ENCODE results near the gene TRMT11.
"Not testable (repeated sequence)": the region's sequence is repeated elsewhere in the genome, so short reads cannot be mapped to it uniquely, and the experiment has no call there.

TRMT11 gene

GRCh38 chr6:126020305-126021050 is 34.1 kb downstream of the TRMT11 start:
- no peak for DNase-seq
- Histone ChIP-seq H3K9me3 (replicated peaks; ENCODE audit: insufficient read depth, low read length) (no peaks in the 10 kb centered on the region), H3K27me3 (replicated peaks; ENCODE audit: insufficient read depth, low read length) (no peaks in the 10 kb centered on the region), H3K4me3 (ENCODE audit: low read length) (no peak overlapping the region), H3F3A (ENCODE audit: insufficient read depth, low read length) (no peaks in the 10 kb centered on the region), H3K9me2 (replicated peaks; ENCODE audit: insufficient read depth, low read length) (no peaks in the 10 kb centered on the region), H4K20me1 (ENCODE audit: insufficient read depth, low read length) (no peaks in the 10 kb centered on the region), H3K4me1 (ENCODE audit: low read length) (no peaks in the 10 kb centered on the region), H2AFZ (ENCODE audit: low read length) (no peak overlapping the region), H3K36me3 (replicated peaks; ENCODE audit: insufficient read depth, low read length) (no peaks in the 10 kb centered on the region), H3K4me2 (ENCODE audit: low read depth, low read length) (no peak overlapping the region), H3K27ac (ENCODE audit: low read length) (no peak overlapping the region), H3K79me2 (ENCODE audit: low read length) (no peaks in the 10 kb centered on the region), H3K9ac (ENCODE audit: low read length) (no peak overlapping the region)
- TF ChIP-seq EZH2 (optimal IDR thresholded peaks at IDR 0.05; ENCODE audit: low read depth, low read length) (no peak), EZH2phosphoT487 (IDR thresholded peaks at IDR 0.05; ENCODE audit: low read length) (no peak)
- TF ChIP-seq, protein P1, sequence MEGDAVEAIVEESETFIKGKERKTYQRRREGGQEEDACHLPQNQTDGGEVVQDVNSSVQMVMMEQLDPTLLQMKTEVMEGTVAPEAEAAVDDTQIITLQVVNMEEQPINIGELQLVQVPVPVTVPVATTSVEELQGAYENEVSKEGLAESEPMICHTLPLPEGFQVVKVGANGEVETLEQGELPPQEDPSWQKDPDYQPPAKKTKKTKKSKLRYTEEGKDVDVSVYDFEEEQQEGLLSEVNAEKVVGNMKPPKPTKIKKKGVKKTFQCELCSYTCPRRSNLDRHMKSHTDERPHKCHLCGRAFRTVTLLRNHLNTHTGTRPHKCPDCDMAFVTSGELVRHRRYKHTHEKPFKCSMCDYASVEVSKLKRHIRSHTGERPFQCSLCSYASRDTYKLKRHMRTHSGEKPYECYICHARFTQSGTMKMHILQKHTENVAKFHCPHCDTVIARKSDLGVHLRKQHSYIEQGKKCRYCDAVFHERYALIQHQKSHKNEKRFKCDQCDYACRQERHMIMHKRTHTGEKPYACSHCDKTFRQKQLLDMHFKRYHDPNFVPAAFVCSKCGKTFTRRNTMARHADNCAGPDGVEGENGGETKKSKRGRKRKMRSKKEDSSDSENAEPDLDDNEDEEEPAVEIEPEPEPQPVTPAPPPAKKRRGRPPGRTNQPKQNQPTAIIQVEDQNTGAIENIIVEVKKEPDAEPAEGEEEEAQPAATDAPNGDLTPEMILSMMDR (IDR thresholded peaks at IDR 0.05; ENCODE audit: low read length) = no peak

- not testable (repeated sequence) for H3K4me3 ChIP-seq (ENCODE audit: low read length); H3K27ac ChIP-seq (ENCODE audit: low read length); H4K20me1 ChIP-seq (ENCODE audit: insufficient read depth, low read length); H3K4me1 ChIP-seq (ENCODE audit: low read length); H3K9ac ChIP-seq (ENCODE audit: low read length); H3K4me2 ChIP-seq (ENCODE audit: low read depth, low read length); DNase-seq; H3K36me3 ChIP-seq (replicated peaks; ENCODE audit: insufficient read depth, low read length); H3K79me2 ChIP-seq (ENCODE audit: low read length); H3K9me3 ChIP-seq (replicated peaks; ENCODE audit: insufficient read depth, low read length); H3K9me2 ChIP-seq (replicated peaks; ENCODE audit: insufficient read depth, low read length); H3K27me3 ChIP-seq (replicated peaks; ENCODE audit: insufficient read depth, low read length); H3F3A ChIP-seq (ENCODE audit: insufficient read depth, low read length); H2AFZ ChIP-seq (ENCODE audit: low read length)
Observed at GRCh38 chr6:126023474-126023873, 37.1 kb downstream of the TRMT11 start.

- Histone ChIP-seq H3K9me3 (replicated peaks; ENCODE audit: insufficient read depth, low read length) (no peaks in the 10 kb centered on the region; the same call in 1 of the 2 replicates), H3K9me2 (replicated peaks; ENCODE audit: insufficient read depth, low read length) (no peaks in the 10 kb centered on the region), H3K79me2 (ENCODE audit: low read length) (no peaks in the 10 kb centered on the region), H3K36me3 (replicated peaks; ENCODE audit: insufficient read depth, low read length) (no peaks in the 10 kb centered on the region; the same call in 1 of the 2 replicates), H3K4me1 (ENCODE audit: low read length) (no peaks in the 10 kb centered on the region), H4K20me1 (ENCODE audit: insufficient read depth, low read length) (no peaks in the 10 kb centered on the region), H2AFZ (ENCODE audit: low read length) (no peak overlapping the region), H3K4me2 (ENCODE audit: low read depth, low read length) (no peak overlapping the region), H3K27ac (ENCODE audit: low read length) (no peak overlapping the region), H3K27me3 (replicated peaks; ENCODE audit: insufficient read depth, low read length) (no peaks in the 10 kb centered on the region), H3F3A (ENCODE audit: insufficient read depth, low read length) (no peaks in the 10 kb centered on the region), H3K9ac (ENCODE audit: low read length) (no peak overlapping the region), H3K4me3 (ENCODE audit: low read length) (no peak overlapping the region)
- no peak for DNase-seq
- TF ChIP-seq EZH2 (optimal IDR thresholded peaks at IDR 0.05; ENCODE audit: low read depth, low read length) = no peak
- no peak for TF ChIP-seq EZH2phosphoT487 (IDR thresholded peaks at IDR 0.05; ENCODE audit: low read length)
- TF ChIP-seq, protein P1 (IDR thresholded peaks at IDR 0.05; ENCODE audit: low read length) = no peak
Observed at GRCh38 chr6:126026001-126026400, 39.7 kb downstream of the TRMT11 start.

- Histone ChIP-seq H3K4me1 (ENCODE audit: low read length) (no peaks in the 10 kb centered on the region), H3K27ac (ENCODE audit: low read length) (no peak overlapping the region), H3K27me3 (replicated peaks; ENCODE audit: insufficient read depth, low read length) (no peaks in the 10 kb centered on the region), H3K36me3 (replicated peaks; ENCODE audit: insufficient read depth, low read length) (no peaks in the 10 kb centered on the region; the same call in 1 of the 2 replicates), H3K9me2 (replicated peaks; ENCODE audit: insufficient read depth, low read length) (no peaks in the 10 kb centered on the region), H3K79me2 (ENCODE audit: low read length) (no peaks in the 10 kb centered on the region), H4K20me1 (ENCODE audit: insufficient read depth, low read length) (no peaks in the 10 kb centered on the region), H3F3A (ENCODE audit: insufficient read depth, low read length) (no peaks in the 10 kb centered on the region), H3K9me3 (replicated peaks; ENCODE audit: insufficient read depth, low read length) (no peaks in the 10 kb centered on the region; the same call in 1 of the 2 replicates), H3K4me3 (ENCODE audit: low read length) (no peak overlapping the region), H2AFZ (ENCODE audit: low read length) (no peak overlapping the region), H3K4me2 (ENCODE audit: low read depth, low read length) (no peak overlapping the region), H3K9ac (ENCODE audit: low read length) (no peak overlapping the region)
- TF ChIP-seq EZH2 (optimal IDR thresholded peaks at IDR 0.05; ENCODE audit: low read depth, low read length) (no peak), EZH2phosphoT487 (IDR thresholded peaks at IDR 0.05; ENCODE audit: low read length) (no peak)
- TF ChIP-seq, protein P1 (IDR thresholded peaks at IDR 0.05; ENCODE audit: low read length) = no peak
- no peak for DNase-seq
Observed at GRCh38 chr6:126027601-126028000, 41.3 kb downstream of the TRMT11 start.
